GM23338 (cell line): ENCODE measurements around the gene SFTPB. TPM values are rescaled to one million over a fixed set of nuclear protein-coding genes. Genes with fewer than 3 reads are reported as not detected.

Source experiments
- ATAC-seq: fragments of 200-7000 bp; cut with Tn5 transposase; 3 replicates; pipeline ENCODE4 v1.9.1; 2020
- DNase-seq: peaks from one replicate; pipeline ENCODE4 v3.0.0-alpha.2; 2015; ENCODE audit warnings: low spot score
- H2AFZ ChIP-seq: fragments of 200-600 bp; sonication (generic); 2 replicates; pipeline ENCODE4 v1.8.0; 2016; ENCODE audit warnings: antibody characterized with exemption, mild to moderate bottlenecking, moderate library complexity
- H3F3A ChIP-seq: fragments of 200-600 bp; sonication (generic); replicated peaks from 2 replicates; pipeline ENCODE4 v1.8.0; 2017; ENCODE audit warnings: antibody characterized with exemption, mixed run types, low read depth
- H3K27ac ChIP-seq: fragments of 200-600 bp; sonication (generic); 2 replicates; pipeline ENCODE4 v1.6.1; 2016; ENCODE audit warnings: low read depth
- H3K27me3 ChIP-seq: fragments of 200-600 bp; sonication (generic); 2 replicates; pipeline ENCODE4 v1.8.0; 2016; ENCODE audit warnings: mild to moderate bottlenecking, mixed run types, moderate library complexity; ENCODE audit not compliant: insufficient read depth
- H3K36me3 ChIP-seq: fragments of 200-600 bp; sonication (generic); 2 replicates; pipeline ENCODE4 v1.8.0; 2016; ENCODE audit warnings: mild to moderate bottlenecking; ENCODE audit not compliant: insufficient read depth
- H3K4me1 ChIP-seq: fragments of 200-600 bp; sonication (generic); 2 replicates; pipeline ENCODE4 v1.8.0; 2016; ENCODE audit warnings: mild to moderate bottlenecking, moderate library complexity; ENCODE audit not compliant: insufficient read depth
- H3K4me2 ChIP-seq: fragments of 200-600 bp; sonication (generic); 2 replicates; pipeline ENCODE4 v1.7.1; 2017; ENCODE audit warnings: mixed run types
- H3K4me3 ChIP-seq: fragments of 200-600 bp; sonication (generic); 2 replicates; pipeline ENCODE4 v1.6.1; 2016; ENCODE audit warnings: mixed run types
- H3K79me2 ChIP-seq: fragments of 200-600 bp; sonication (generic); replicated peaks from 2 replicates; pipeline ENCODE4 v1.8.0; 2017; ENCODE audit warnings: mild to moderate bottlenecking; ENCODE audit not compliant: insufficient read depth
- H3K9me2 ChIP-seq: fragments of 200-600 bp; sonication (generic); 2 replicates; pipeline ENCODE4 v1.8.0; 2017; ENCODE audit not compliant: insufficient read depth
- H4K20me1 ChIP-seq: fragments of 200-600 bp; sonication (generic); replicated peaks from 2 replicates; pipeline ENCODE4 v1.8.0; 2017; ENCODE audit warnings: mild to moderate bottlenecking; ENCODE audit not compliant: insufficient read depth
- H3K27ac Mint-ChIP-seq: 2 replicates; pipeline ENCODE4 v1.8.0; 2020; ENCODE audit warnings: inconsistent platforms, mild to moderate bottlenecking, moderate library complexity, mixed read lengths
- H3K27me3 Mint-ChIP-seq: 3 replicates; pipeline ENCODE4 v1.8.0; 2022; ENCODE audit warnings: low read depth, mild to moderate bottlenecking, moderate library complexity, mixed read lengths, inconsistent platforms; ENCODE audit not compliant: insufficient read depth, poor library complexity
- H3K36me3 Mint-ChIP-seq: 3 replicates; pipeline ENCODE4 v1.8.0; 2021; ENCODE audit warnings: low read depth, mild to moderate bottlenecking, inconsistent platforms, moderate library complexity, mixed read lengths
- H3K4me1 Mint-ChIP-seq: 3 replicates; pipeline ENCODE4 v1.8.0; 2020; ENCODE audit warnings: mild to moderate bottlenecking, inconsistent platforms, mixed read lengths
- H3K4me3 Mint-ChIP-seq: 3 replicates; pipeline ENCODE4 v1.8.0; 2021; ENCODE audit warnings: moderate library complexity, mild to moderate bottlenecking, inconsistent platforms, mixed read lengths
- H3K9me3 Mint-ChIP-seq: 3 replicates; pipeline ENCODE4 v1.8.0; 2020; ENCODE audit warnings: moderate library complexity, mild to moderate bottlenecking, inconsistent platforms, mixed read lengths
- CREB1 ChIP-seq: fragments of 250-450 bp; sonication (Bioruptor Pico); IDR thresholded peaks from 2 replicates; pipeline ENCODE4 v1.5.0; 2020; ENCODE audit warnings: low read depth, mild to moderate bottlenecking, moderate library complexity
- CTCF ChIP-seq, 2 experiments: fragments of 200-600 bp in 1 of 2; sonication (generic) in 1 of 2; conservative IDR thresholded peaks; 2 replicates each; pipeline versions ENCODE4 v1.5.1 to v1.6.1; 2016 to 2017; ENCODE audit warnings: antibody characterized with exemption in 2 of 2, low read depth in 2 of 2, mild to moderate bottlenecking in 2 of 2, moderate library complexity in 1 of 2
- EZH2 ChIP-seq: fragments of 200-600 bp; sonication (generic); IDR thresholded peaks from one replicate; pipeline ENCODE4 v1.8.0; 2017; ENCODE audit warnings: antibody characterized with exemption, mild to moderate bottlenecking, low read depth; ENCODE audit not compliant: unreplicated experiment
- EZH2phosphoT487 ChIP-seq: fragments of 200-600 bp; sonication (generic); IDR thresholded peaks from one replicate; pipeline ENCODE4 v1.8.1; 2018; ENCODE audit warnings: antibody characterized with exemption; ENCODE audit not compliant: unreplicated experiment
- JUNB ChIP-seq: IDR thresholded peaks from one replicate; pipeline ENCODE4 v1.6.1; 2016; ENCODE audit warnings: antibody characterized with exemption; ENCODE audit not compliant: unreplicated experiment
- NANOG ChIP-seq: IDR thresholded peaks from 2 replicates; pipeline ENCODE4 v1.6.1; 2016; ENCODE audit warnings: antibody characterized with exemption, borderline replicate concordance
- POLR2AphosphoS5 ChIP-seq: IDR thresholded peaks from 2 replicates; pipeline ENCODE4 v1.6.1; 2016; ENCODE audit warnings: antibody characterized with exemption, low read depth
- STAT1 ChIP-seq: IDR thresholded peaks from one replicate; pipeline ENCODE4 v1.6.1; 2016; ENCODE audit warnings: antibody characterized with exemption; ENCODE audit not compliant: unreplicated experiment
- ZNF114 ChIP-seq: fragments of 250-450 bp; sonication (Bioruptor Pico); IDR thresholded peaks from 2 replicates; pipeline ENCODE4 v1.5.0; 2020; ENCODE audit warnings: mild to moderate bottlenecking, moderate library complexity
- ZNF331 ChIP-seq: fragments of 250-450 bp; sonication (Bioruptor Pico); IDR thresholded peaks from 2 replicates; pipeline ENCODE4 v1.5.0; 2020; ENCODE audit warnings: low read depth, mild to moderate bottlenecking, moderate library complexity
- polyA plus RNA-seq: library from polyadenylated mRNA; unstranded; fragments of >200 nt; fragmentation: Nextera tagmentation; extraction: Ambion mirVana; gene quantifications from 2 replicates; pipeline ENCODE4 v1.2.1, GENCODE V29; 2016
- total RNA-seq: library from RNA; depleted of rRNA; stranded (reverse); fragments of >200 nt; shearing (Covaris generic); gene quantifications from 2 replicates; pipeline ENCODE4 v1.2.3, GENCODE V29; 2014
- TF ChIP-seq, protein P1 (sequence below): IDR thresholded peaks from 2 replicates; pipeline ENCODE4 v1.6.1; 2016; ENCODE audit warnings: antibody characterized with exemption
- TF ChIP-seq, protein P2 (sequence below): IDR thresholded peaks from one replicate; pipeline ENCODE4 v1.6.1; 2018; ENCODE audit warnings: antibody characterized with exemption; ENCODE audit not compliant: unreplicated experiment

Gene SFTPB
- total and polyA plus RNA-seq, 2 experiments from 2014 or later: 0.06 TPM; not detected in 1

- TF ChIP-seq, protein P1, sequence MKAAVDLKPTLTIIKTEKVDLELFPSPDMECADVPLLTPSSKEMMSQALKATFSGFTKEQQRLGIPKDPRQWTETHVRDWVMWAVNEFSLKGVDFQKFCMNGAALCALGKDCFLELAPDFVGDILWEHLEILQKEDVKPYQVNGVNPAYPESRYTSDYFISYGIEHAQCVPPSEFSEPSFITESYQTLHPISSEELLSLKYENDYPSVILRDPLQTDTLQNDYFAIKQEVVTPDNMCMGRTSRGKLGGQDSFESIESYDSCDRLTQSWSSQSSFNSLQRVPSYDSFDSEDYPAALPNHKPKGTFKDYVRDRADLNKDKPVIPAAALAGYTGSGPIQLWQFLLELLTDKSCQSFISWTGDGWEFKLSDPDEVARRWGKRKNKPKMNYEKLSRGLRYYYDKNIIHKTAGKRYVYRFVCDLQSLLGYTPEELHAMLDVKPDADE: no peak
- TF ChIP-seq CREB1 (CRISPR knock-in tag): no peak
- TF ChIP-seq ZNF331 (CRISPR knock-in tag): no peak
- no peak for TF ChIP-seq POLR2AphosphoS5
- TF ChIP-seq STAT1: no peak
These were observed 34.8 kb upstream of the SFTPB start (continued) for GRCh38 chr2:85702800-85703199.

GRCh38 chr2:85702172-85702571, 34.2 kb upstream of the SFTPB start:
- Histone ChIP-seq H3K36me3 (no peaks in the 10 kb centered on the region), H3F3A (no peaks in the 10 kb centered on the region), H3K4me1 (peaks cover 18% of the 10 kb centered on the region), H3K27me3 (no peaks in the 10 kb centered on the region), H2AFZ (no peak overlapping the region), H3K4me3 (peak overlapping the region; percentile 15; the same call in 1 of the 2 replicates), H3K79me2 (no peaks in the 10 kb centered on the region), H4K20me1 (no peaks in the 10 kb centered on the region), H3K9me2 (no peaks in the 10 kb centered on the region), H3K4me2 (peak overlapping the region; percentile 71), H3K27ac (peak overlapping the region; percentile 82)
- ATAC-seq (no peak), DNase-seq (no peak)
- peak overlapping the region; percentile 91 for H3K27ac Mint-ChIP-seq
- H3K9me3 Mint-ChIP-seq: no peaks in the 10 kb centered on the region
- H3K36me3 Mint-ChIP-seq: no peaks in the 10 kb centered on the region
- H3K27me3 Mint-ChIP-seq: peaks cover 10% of the 10 kb centered on the region
- H3K4me3 Mint-ChIP-seq: peak overlapping the region; percentile 20; the same call in 1 of the 3 replicates
- TF ChIP-seq JUNB (no peak), EZH2phosphoT487 (no peak)
- H3K4me1 Mint-ChIP-seq: peaks cover 48% of the 10 kb centered on the region

GRCh38 chr2:85699325-85699724, 31.3 kb upstream of the SFTPB start:
- Mint-ChIP-seq H3K36me3 (no peaks in the 10 kb centered on the region), H3K27me3 (peaks cover 6% of the 10 kb centered on the region), H3K9me3 (no peaks in the 10 kb centered on the region), H3K4me3 (no peak overlapping the region), H3K27ac (no peak overlapping the region), H3K4me1 (peaks cover 39% of the 10 kb centered on the region)
- H3K36me3 ChIP-seq: no peaks in the 10 kb centered on the region
- no peaks in the 10 kb centered on the region for H3K27me3 ChIP-seq
- H3K4me1 ChIP-seq: peaks cover 14% of the 10 kb centered on the region
- DNase-seq (peak; percentile 39), ATAC-seq (peak; percentile 37)
- H2AFZ ChIP-seq: 0 out of 2 replicates have a peak overlapping the region, but pooled peaks have one; percentile 12
- H3K9me2 ChIP-seq: no peaks in the 10 kb centered on the region
- H3K4me3 ChIP-seq: no peak overlapping the region
- H3F3A ChIP-seq: no peaks in the 10 kb centered on the region
- H3K27ac ChIP-seq: no peak overlapping the region
- H3K79me2 ChIP-seq: no peaks in the 10 kb centered on the region
- H4K20me1 ChIP-seq: no peaks in the 10 kb centered on the region
- no peak overlapping the region for H3K4me2 ChIP-seq
- TF ChIP-seq ZNF114: no peak
- no peak for TF ChIP-seq ZNF331 (CRISPR knock-in tag)
- TF ChIP-seq POLR2AphosphoS5: no peak
- TF ChIP-seq, protein P2, sequence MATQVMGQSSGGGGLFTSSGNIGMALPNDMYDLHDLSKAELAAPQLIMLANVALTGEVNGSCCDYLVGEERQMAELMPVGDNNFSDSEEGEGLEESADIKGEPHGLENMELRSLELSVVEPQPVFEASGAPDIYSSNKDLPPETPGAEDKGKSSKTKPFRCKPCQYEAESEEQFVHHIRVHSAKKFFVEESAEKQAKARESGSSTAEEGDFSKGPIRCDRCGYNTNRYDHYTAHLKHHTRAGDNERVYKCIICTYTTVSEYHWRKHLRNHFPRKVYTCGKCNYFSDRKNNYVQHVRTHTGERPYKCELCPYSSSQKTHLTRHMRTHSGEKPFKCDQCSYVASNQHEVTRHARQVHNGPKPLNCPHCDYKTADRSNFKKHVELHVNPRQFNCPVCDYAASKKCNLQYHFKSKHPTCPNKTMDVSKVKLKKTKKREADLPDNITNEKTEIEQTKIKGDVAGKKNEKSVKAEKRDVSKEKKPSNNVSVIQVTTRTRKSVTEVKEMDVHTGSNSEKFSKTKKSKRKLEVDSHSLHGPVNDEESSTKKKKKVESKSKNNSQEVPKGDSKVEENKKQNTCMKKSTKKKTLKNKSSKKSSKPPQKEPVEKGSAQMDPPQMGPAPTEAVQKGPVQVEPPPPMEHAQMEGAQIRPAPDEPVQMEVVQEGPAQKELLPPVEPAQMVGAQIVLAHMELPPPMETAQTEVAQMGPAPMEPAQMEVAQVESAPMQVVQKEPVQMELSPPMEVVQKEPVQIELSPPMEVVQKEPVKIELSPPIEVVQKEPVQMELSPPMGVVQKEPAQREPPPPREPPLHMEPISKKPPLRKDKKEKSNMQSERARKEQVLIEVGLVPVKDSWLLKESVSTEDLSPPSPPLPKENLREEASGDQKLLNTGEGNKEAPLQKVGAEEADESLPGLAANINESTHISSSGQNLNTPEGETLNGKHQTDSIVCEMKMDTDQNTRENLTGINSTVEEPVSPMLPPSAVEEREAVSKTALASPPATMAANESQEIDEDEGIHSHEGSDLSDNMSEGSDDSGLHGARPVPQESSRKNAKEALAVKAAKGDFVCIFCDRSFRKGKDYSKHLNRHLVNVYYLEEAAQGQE: no peak
- TF ChIP-seq NANOG: no peak
- TF ChIP-seq STAT1: no peak
- no peak for TF ChIP-seq CTCF (conservative IDR thresholded peaks at IDR 0.05; ENCODE audit: low read depth in 2 of 2)
- no peak for TF ChIP-seq JUNB
- TF ChIP-seq EZH2: no peak
- no peak for TF ChIP-seq EZH2phosphoT487
